Uterus (tissue), 2 donors: ENCODE measurements around the gene MRPL43.

Experiments used
- POLR2A ChIP-seq, 2 donors: fragments of 450-650 bp; IDR thresholded peaks; one replicate each; pipeline ENCODE4 v1.6.1; 2016; ENCODE audit warnings: antibody characterized with exemption in 2 of 2, mild to moderate bottlenecking in 1 of 2, moderate library complexity in 1 of 2
- TF ChIP-seq, protein P1 (sequence below), 4 experiments: fragments of 200-600 bp in 2 of 4; fragments of 450-650 bp in 2 of 4; sonication (generic) in 2 of 4; IDR thresholded peaks; one replicate each; pipeline ENCODE4 v1.5.1; 2016 to 2019; ENCODE audit warnings: antibody characterized with exemption in 4 of 4, mild to moderate bottlenecking in 2 of 4, moderate library complexity in 1 of 4

DNA sequence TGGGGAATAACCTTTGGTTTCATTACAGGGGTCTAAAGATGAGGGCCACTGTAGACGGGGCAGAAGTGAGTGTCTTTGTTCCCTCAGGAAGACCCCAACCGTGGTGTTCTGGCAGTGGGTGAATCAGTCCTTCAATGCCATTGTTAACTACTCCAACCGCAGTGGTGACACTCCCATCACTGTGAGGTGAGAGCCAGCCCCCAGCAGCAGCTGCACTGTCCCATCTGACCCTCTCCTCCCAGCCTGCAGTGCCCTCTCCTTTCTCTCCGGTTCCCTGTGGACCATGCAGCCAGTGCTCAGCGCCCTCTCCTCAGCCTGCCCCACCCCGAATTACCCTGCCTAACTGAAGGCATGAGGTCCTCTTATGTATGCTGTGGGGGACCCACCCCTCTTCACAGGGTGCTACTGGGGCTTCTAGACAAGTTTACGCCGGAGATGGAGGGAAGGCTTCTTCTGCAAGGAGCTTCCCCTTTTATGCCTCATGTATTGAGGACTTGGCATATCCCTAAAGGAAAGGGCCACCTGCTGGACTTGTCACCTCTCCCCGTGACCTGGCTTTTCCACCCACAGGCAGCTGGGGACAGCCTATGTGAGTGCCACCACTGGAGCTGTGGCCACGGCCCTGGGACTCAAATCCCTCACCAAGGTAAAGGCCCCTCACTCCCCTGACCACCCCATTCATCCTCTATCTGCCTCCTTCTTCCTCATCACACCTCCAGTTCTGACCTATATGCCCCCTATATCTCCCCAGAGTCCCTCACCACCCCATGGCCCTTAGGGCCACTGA lies 48.8 kb upstream of the MRPL43 start:
- TF ChIP-seq, protein P1, sequence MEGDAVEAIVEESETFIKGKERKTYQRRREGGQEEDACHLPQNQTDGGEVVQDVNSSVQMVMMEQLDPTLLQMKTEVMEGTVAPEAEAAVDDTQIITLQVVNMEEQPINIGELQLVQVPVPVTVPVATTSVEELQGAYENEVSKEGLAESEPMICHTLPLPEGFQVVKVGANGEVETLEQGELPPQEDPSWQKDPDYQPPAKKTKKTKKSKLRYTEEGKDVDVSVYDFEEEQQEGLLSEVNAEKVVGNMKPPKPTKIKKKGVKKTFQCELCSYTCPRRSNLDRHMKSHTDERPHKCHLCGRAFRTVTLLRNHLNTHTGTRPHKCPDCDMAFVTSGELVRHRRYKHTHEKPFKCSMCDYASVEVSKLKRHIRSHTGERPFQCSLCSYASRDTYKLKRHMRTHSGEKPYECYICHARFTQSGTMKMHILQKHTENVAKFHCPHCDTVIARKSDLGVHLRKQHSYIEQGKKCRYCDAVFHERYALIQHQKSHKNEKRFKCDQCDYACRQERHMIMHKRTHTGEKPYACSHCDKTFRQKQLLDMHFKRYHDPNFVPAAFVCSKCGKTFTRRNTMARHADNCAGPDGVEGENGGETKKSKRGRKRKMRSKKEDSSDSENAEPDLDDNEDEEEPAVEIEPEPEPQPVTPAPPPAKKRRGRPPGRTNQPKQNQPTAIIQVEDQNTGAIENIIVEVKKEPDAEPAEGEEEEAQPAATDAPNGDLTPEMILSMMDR (IDR thresholded peaks at IDR 0.05): no peak
- no peak for TF ChIP-seq POLR2A (IDR thresholded peaks at IDR 0.05)
